CD4-positive, alpha-beta T cell treated with Interleukin-4 for 4 hours (primary cell): ENCODE results near the gene CLDN4.

ENCODE experiments used
- DNase-seq: peaks from one replicate; pipeline ENCODE4 v3.0.0-alpha.2; 2020

CLDN4 gene

GRCh38 chr7:73876973-73877372 is 46.2 kb downstream of the CLDN4 start:
- no peak for DNase-seq

GRCh38 chr7:73879977-73880681 is 49.3 kb downstream of the CLDN4 start:
- DNase-seq = no peak

- DNase-seq = no peak
These were observed 50.0 kb downstream of the CLDN4 start for GRCh38 chr7:73880755-73881328.

GRCh38 chr7:73881352-73882046 is 50.7 kb downstream of the CLDN4 start:
- no peak for DNase-seq

- DNase-seq = no peak
These were observed 51.2 kb downstream of the CLDN4 start for GRCh38 chr7:73882047-73882402.
